Measurements from ENCODE around the gene CRYAA.

The CRYAA gene

DNA sequence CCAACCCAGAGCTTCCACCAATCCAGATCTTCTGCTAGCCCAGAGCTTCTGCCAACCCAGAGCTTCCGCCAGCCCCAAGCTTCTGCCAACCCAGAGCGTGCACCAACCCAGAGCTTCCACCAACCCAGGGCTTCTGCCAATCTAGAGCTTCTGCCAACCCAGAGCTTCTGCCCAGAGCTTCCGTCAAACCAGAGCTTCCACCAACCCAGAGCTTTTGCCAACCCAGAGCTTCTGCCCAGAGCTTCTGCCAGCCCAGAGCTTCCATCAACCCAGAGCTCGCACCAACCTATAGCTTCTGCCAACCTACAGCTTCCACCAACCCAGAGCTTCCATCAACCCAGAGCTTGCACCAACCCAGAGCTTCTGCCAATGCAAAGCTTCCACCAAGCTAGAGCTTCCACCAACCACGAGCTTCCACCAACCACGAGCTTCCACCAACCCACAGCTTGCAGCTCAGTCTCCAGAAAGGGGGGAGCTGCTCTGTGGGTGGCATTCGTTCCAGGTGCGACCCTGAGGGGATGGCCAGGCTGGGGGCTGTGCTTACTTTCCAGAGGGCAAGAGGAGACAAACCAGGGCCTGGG lies 23.8 kb downstream of the CRYAA start:
- TF ChIP-seq EZH2 (optimal IDR thresholded peaks at IDR 0.05; ENCODE audit: low read depth, low read length): no peak
- TF ChIP-seq, protein P1, sequence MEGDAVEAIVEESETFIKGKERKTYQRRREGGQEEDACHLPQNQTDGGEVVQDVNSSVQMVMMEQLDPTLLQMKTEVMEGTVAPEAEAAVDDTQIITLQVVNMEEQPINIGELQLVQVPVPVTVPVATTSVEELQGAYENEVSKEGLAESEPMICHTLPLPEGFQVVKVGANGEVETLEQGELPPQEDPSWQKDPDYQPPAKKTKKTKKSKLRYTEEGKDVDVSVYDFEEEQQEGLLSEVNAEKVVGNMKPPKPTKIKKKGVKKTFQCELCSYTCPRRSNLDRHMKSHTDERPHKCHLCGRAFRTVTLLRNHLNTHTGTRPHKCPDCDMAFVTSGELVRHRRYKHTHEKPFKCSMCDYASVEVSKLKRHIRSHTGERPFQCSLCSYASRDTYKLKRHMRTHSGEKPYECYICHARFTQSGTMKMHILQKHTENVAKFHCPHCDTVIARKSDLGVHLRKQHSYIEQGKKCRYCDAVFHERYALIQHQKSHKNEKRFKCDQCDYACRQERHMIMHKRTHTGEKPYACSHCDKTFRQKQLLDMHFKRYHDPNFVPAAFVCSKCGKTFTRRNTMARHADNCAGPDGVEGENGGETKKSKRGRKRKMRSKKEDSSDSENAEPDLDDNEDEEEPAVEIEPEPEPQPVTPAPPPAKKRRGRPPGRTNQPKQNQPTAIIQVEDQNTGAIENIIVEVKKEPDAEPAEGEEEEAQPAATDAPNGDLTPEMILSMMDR (IDR thresholded peaks at IDR 0.05; ENCODE audit: low read length): no peak
- no peak for TF ChIP-seq EZH2phosphoT487 (IDR thresholded peaks at IDR 0.05; ENCODE audit: low read length)
- Histone ChIP-seq H3K79me2 (ENCODE audit: low read length) (no peaks in the 10 kb centered on the region), H3K9ac (ENCODE audit: low read length) (no peak overlapping the region), H3K4me3 (ENCODE audit: low read length) (no peak overlapping the region), H3K9me3 (replicated peaks; ENCODE audit: insufficient read depth, low read length) (no peaks in the 10 kb centered on the region), H3K27me3 (replicated peaks; ENCODE audit: insufficient read depth, low read length) (peaks cover 28% of the 10 kb centered on the region), H3F3A (ENCODE audit: insufficient read depth, low read length) (no peaks in the 10 kb centered on the region), H3K4me1 (ENCODE audit: low read length) (no peaks in the 10 kb centered on the region), H3K9me2 (replicated peaks; ENCODE audit: insufficient read depth, low read length) (no peaks in the 10 kb centered on the region), H4K20me1 (ENCODE audit: insufficient read depth, low read length) (no peaks in the 10 kb centered on the region), H3K27ac (ENCODE audit: low read length) (no peak overlapping the region), H2AFZ (ENCODE audit: low read length) (no peak overlapping the region), H3K36me3 (replicated peaks; ENCODE audit: insufficient read depth, low read length) (no peaks in the 10 kb centered on the region), H3K4me2 (ENCODE audit: low read depth, low read length) (no peak overlapping the region)
- DNase-seq: no peak

GRCh38 chr21:43193088-43193650 lies 24.4 kb downstream of the CRYAA start:
- Histone ChIP-seq H3K27ac (ENCODE audit: low read length) (no peak overlapping the region), H3K9ac (ENCODE audit: low read length) (no peak overlapping the region), H3K79me2 (ENCODE audit: low read length) (no peaks in the 10 kb centered on the region), H3K4me2 (ENCODE audit: low read depth, low read length) (no peak overlapping the region), H3K27me3 (replicated peaks; ENCODE audit: insufficient read depth, low read length) (peaks cover 30% of the 10 kb centered on the region), H4K20me1 (ENCODE audit: insufficient read depth, low read length) (no peaks in the 10 kb centered on the region), H3K9me3 (replicated peaks; ENCODE audit: insufficient read depth, low read length) (no peaks in the 10 kb centered on the region), H3K4me3 (ENCODE audit: low read length) (no peak overlapping the region), H3F3A (ENCODE audit: insufficient read depth, low read length) (no peaks in the 10 kb centered on the region), H3K4me1 (ENCODE audit: low read length) (no peaks in the 10 kb centered on the region), H3K9me2 (replicated peaks; ENCODE audit: insufficient read depth, low read length) (no peaks in the 10 kb centered on the region), H3K36me3 (replicated peaks; ENCODE audit: insufficient read depth, low read length) (no peaks in the 10 kb centered on the region), H2AFZ (ENCODE audit: low read length) (no peak overlapping the region)
- no peak for DNase-seq
- TF ChIP-seq EZH2phosphoT487 (IDR thresholded peaks at IDR 0.05; ENCODE audit: low read length): no peak
- TF ChIP-seq, protein P1 (IDR thresholded peaks at IDR 0.05; ENCODE audit: low read length): no peak

DNA sequence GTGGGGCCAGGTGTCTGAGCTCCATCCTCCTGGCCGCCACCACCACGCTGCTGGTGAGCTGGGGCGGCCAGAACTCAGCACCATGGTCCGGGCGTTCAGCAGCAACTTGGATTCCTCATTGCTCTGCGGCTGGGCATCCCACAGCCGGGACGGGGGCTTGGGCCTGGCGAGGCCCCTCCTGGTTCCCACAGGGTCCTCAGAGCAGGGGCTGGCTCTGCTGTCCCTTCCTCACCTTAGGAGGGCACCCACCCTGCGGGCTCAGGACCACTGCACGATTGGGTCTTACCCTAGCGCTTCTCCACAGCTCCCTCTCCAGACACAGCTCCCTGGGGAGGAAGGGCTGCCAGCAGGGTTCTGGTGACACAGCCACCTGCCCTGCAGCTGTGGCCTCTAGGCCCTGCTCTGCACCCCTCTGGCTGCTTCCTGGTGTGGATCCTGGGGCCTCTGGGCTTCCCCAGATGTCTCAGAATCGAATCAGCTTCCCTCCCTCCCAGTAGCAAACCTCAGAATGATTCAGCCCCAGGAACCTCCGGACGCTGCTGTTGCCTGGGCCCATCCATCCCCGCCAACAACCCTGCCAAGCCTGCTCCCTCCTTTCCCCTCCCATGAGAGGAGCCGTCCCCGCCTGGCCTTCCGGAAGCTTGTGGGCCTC lies 25.0 kb downstream of the CRYAA start:
- no peaks in the 10 kb centered on the region for H3K9me3 ChIP-seq (replicated peaks; ENCODE audit: insufficient read depth, low read length)
- no peaks in the 10 kb centered on the region for H3K79me2 ChIP-seq (ENCODE audit: low read length)
- H3K9ac ChIP-seq (ENCODE audit: low read length): no peak overlapping the region
- no peaks in the 10 kb centered on the region for H3K4me1 ChIP-seq (ENCODE audit: low read length)
- no peaks in the 10 kb centered on the region for H4K20me1 ChIP-seq (ENCODE audit: insufficient read depth, low read length)
- DNase-seq: no peak
- H3K27ac ChIP-seq (ENCODE audit: low read length): no peak overlapping the region
- H3K27me3 ChIP-seq (replicated peaks; ENCODE audit: insufficient read depth, low read length): peaks cover 33% of the 10 kb centered on the region
- H3F3A ChIP-seq (ENCODE audit: insufficient read depth, low read length): no peaks in the 10 kb centered on the region
- no peak overlapping the region for H3K4me2 ChIP-seq (ENCODE audit: low read depth, low read length)
- H3K9me2 ChIP-seq (replicated peaks; ENCODE audit: insufficient read depth, low read length): no peaks in the 10 kb centered on the region
- no peak overlapping the region for H2AFZ ChIP-seq (ENCODE audit: low read length)
- no peaks in the 10 kb centered on the region for H3K36me3 ChIP-seq (replicated peaks; ENCODE audit: insufficient read depth, low read length)
- no peak overlapping the region for H3K4me3 ChIP-seq (ENCODE audit: low read length)
- TF ChIP-seq EZH2phosphoT487 (IDR thresholded peaks at IDR 0.05; ENCODE audit: low read length) (no peak), EZH2 (optimal IDR thresholded peaks at IDR 0.05; ENCODE audit: low read depth, low read length) (no peak)
- TF ChIP-seq, protein P1 (IDR thresholded peaks at IDR 0.05; ENCODE audit: low read length): no peak
